Kidney (tissue), 14 donors: ENCODE measurements around the gene RIT2. TPM values are rescaled to one million over a fixed set of nuclear protein-coding genes. Genes with fewer than 3 reads are reported as not detected.

Experiments used
- DNase-seq, 5 donors: peaks; one replicate each; pipeline ENCODE4 v3.0.0-alpha.2; 2013 to 2020
- FAIRE-seq: peaks from 2 replicates; lab custom pipeline; 2012; peaks lifted over from hg19 to GRCh38; lab: Jason Lieb, UNC
- H3K27ac ChIP-seq, 2 donors: one replicate each; pipeline ENCODE4 v1.7.0; 2013; ENCODE audit warnings: low read depth in 2 of 2, low read length in 2 of 2, inconsistent platforms in 1 of 2
- H3K27me3 ChIP-seq: one replicate; pipeline ENCODE4 v1.7.1; 2013; ENCODE audit warnings: low read length, inconsistent platforms; ENCODE audit not compliant: control insufficient read depth, insufficient read depth
- H3K36me3 ChIP-seq, 3 donors: one replicate each; pipeline versions ENCODE4 v1.7.0 to v1.7.1; 2013; ENCODE audit warnings: low read length in 3 of 3, control low read depth in 1 of 3, inconsistent platforms in 1 of 3; ENCODE audit not compliant: insufficient read depth in 3 of 3, control insufficient read depth in 2 of 3
- H3K4me1 ChIP-seq, 3 donors: one replicate each; pipeline versions ENCODE4 v1.7.0 to v1.7.1; 2013; ENCODE audit warnings: low read length in 3 of 3, inconsistent platforms in 1 of 3, low read depth in 1 of 3; ENCODE audit not compliant: control insufficient read depth in 2 of 3, insufficient read depth in 2 of 3
- H3K4me3 ChIP-seq, 3 donors: one replicate each; pipeline versions ENCODE4 v1.7.0 to v1.8.1; 2013; ENCODE audit warnings: low read length in 3 of 3, control low read depth in 1 of 3, inconsistent platforms in 1 of 3
- H3K9ac ChIP-seq, 3 donors: one replicate each; pipeline versions ENCODE4 v1.7.0 to v1.7.1; 2013; ENCODE audit warnings: low read length in 3 of 3, control low read depth in 1 of 3, inconsistent platforms in 1 of 3
- H3K9me3 ChIP-seq, 3 donors: one replicate each; pipeline versions ENCODE4 v1.7.0 to v1.7.1; 2013; ENCODE audit warnings: low read length in 3 of 3, control low read depth in 1 of 3, inconsistent platforms in 1 of 3; ENCODE audit not compliant: control insufficient read depth in 2 of 3, insufficient read depth in 1 of 3
- CTCF ChIP-seq: IDR thresholded peaks from 3 replicates; pipeline ENCODE4 v1.5.1; 2012; ENCODE audit warnings: mild to moderate bottlenecking, moderate library complexity, borderline replicate concordance; ENCODE audit not compliant: insufficient read depth; ENCODE audit errors: extremely low read depth
- intact Hi-C: fragments of 100-400 bp; cut with DNase I; formaldehyde crosslinking; loops from one replicate; pipeline ENCODE4 v1.11.1; 2022
- polyA plus RNA-seq: library from polyadenylated mRNA; stranded (reverse); fragments of 350-450 nt; fragmentation: Illumina TruSeq; extraction: RNeasy Lipid Tissue Mini Kit (QIAGEN cat#74804); gene quantifications from one replicate; pipeline ENCODE4 v1.2.3, GENCODE V29; 2014; ENCODE audit warnings: low read depth, low replicate concordance; ENCODE audit not compliant: insufficient read depth
- total RNA-seq: library from RNA; stranded (reverse); fragmentation: NEBNext Ultra II Directional; extraction: Animal tissue kit (Norgen Biotek cat#: 25700); gene quantifications from one replicate; pipeline ENCODE4 v1.2.1, GENCODE V29; 2021
- donor health status: control.
- donor health status: control.
- donor health status: control.
- donor health status: control.
- donor health status: control.
- donor health status: DM: yes; HTN: yes; CAD: no.
- donor health status: Normal renal cell carcinoma (clear cell type).

RIT2 gene
- total and polyA plus RNA-seq, 2 donors from 2014 or later: not detected

DNA sequence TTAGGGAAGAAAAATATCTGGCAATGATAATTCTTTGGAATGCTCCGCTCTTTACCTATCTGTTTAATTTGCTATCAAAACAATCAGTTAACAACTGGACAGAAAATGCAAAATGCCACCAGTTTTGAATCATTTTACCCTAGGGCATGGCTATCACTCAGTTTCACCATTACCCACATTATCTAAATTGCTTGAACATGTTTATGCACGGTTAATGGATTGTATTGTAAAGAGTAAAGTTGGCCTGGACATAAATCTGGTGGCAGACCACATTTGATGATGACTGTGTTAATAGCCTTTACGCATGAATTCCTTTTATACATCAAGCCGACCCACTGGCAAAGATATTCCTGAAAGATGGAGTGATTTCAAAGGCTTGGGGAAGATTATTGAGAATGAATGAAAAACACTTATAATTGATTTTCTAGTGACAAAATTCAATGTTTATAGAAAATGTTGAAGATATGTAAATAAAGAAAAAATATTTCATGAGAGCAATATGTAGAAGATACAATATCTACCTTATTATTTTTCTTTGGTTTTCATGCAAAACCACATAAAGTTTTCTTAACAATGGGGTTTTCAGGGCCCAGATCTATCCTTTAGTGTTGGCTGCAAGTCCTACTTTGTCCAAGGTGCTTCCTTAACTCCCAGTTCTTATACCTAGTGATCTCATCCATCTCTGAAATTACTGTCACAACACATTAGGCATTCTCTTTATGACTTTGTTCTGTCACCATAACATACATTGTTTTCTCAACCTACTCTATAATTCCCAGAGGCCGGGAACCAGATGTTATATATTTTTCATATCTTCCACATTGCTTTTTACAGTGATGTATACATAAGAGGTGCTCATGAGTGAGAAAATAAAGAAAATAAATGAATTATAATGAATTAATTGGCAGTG is 265.1 kb downstream of the RIT2 start:
- H3K4me1 ChIP-seq: no peaks in the 10 kb centered on the region
- no peak overlapping the region for H3K4me3 ChIP-seq
- FAIRE-seq (no peak), DNase-seq (peak in 1 of 5 donors; percentile 7)
- H3K36me3 ChIP-seq: no peaks in the 10 kb centered on the region
- intact Hi-C loops: no loop called here
- H3K27ac ChIP-seq: no peak overlapping the region
- H3K27me3 ChIP-seq: no peaks in the 10 kb centered on the region
- no peak overlapping the region for H3K9ac ChIP-seq
- no peak for TF ChIP-seq CTCF
- no peaks in the 10 kb centered on the region for H3K9me3 ChIP-seq

DNA sequence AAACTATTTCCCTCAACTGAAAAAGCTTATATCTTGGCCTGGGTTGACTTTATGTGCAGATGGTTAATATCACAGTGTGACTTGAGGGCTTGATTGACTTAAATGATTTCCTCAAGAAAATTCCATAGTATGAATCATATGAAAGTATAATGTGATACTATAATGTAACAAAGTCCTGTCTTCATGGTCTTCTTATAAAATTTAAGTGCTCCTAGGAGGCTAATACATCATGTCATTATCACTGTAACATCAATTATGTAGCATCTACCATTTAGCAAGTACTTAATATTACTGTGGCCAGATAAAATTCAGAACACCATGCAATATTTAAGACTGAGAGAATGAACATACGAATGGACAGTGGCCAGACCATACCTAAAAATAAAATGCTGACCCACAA is 276.1 kb downstream of the RIT2 start:
- TF ChIP-seq CTCF: no peak
- H3K4me1 ChIP-seq: no peaks in the 10 kb centered on the region
- intact Hi-C loops: no loop called here
- H3K9me3 ChIP-seq: no peaks in the 10 kb centered on the region
- DNase-seq: peak in 2 of 5 donors; percentile 16 to 39
- H3K9ac ChIP-seq: no peak overlapping the region
- H3K4me3 ChIP-seq: no peak overlapping the region
- no peaks in the 10 kb centered on the region for H3K36me3 ChIP-seq
- H3K27me3 ChIP-seq: no peaks in the 10 kb centered on the region
- H3K27ac ChIP-seq: no peak overlapping the region
- no peak for FAIRE-seq

GRCh38 chr18:42838546-42839145 is 276.8 kb downstream of the RIT2 start:
- Histone ChIP-seq H3K27me3 (no peaks in the 10 kb centered on the region), H3K4me1 (no peaks in the 10 kb centered on the region), H3K9ac (no peak overlapping the region), H3K9me3 (no peaks in the 10 kb centered on the region), H3K27ac (no peak overlapping the region), H3K4me3 (no peak overlapping the region), H3K36me3 (no peaks in the 10 kb centered on the region)
- FAIRE-seq (no peak), DNase-seq (peak in 1 of 5 donors; percentile 17)
- intact Hi-C loops: no loop called here
- TF ChIP-seq CTCF: no peak
